Measurements from ENCODE around the gene LYVE1.

DNA sequence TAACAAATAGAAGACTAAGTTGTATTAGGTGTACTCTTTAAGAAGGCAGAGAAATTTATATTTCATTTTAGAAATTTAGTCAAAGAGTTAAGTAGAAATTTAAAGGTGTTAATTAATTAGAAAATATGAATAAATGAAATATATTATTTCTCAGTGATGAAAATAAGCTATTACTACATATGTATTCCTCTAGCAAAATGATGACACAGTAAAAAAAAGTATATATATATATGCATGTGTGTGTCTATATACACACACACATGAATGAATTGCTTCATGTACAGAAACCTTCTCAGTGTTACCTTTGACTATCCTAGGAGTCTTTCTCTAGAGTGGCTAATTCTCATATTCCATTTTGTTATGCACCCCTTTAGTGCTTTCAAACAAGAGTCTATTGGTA, 35.1 kb downstream of the LYVE1 start:
- no peak for TF ChIP-seq POLR2A (IDR thresholded peaks at IDR 0.05; ENCODE audit: low read length)
- TF ChIP-seq, protein P1, sequence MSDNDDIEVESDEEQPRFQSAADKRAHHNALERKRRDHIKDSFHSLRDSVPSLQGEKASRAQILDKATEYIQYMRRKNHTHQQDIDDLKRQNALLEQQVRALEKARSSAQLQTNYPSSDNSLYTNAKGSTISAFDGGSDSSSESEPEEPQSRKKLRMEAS (IDR thresholded peaks at IDR 0.05): no peak
- TF ChIP-seq EP300 (IDR thresholded peaks at IDR 0.05): no peak
- no peak for TF ChIP-seq MAFK (IDR thresholded peaks at IDR 0.05; ENCODE audit: partially characterized antibody)
- TF ChIP-seq SREBF2 (IDR thresholded peaks at IDR 0.05): no peak
- TF ChIP-seq, protein P2, sequence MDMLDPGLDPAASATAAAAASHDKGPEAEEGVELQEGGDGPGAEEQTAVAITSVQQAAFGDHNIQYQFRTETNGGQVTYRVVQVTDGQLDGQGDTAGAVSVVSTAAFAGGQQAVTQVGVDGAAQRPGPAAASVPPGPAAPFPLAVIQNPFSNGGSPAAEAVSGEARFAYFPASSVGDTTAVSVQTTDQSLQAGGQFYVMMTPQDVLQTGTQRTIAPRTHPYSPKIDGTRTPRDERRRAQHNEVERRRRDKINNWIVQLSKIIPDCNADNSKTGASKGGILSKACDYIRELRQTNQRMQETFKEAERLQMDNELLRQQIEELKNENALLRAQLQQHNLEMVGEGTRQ (IDR thresholded peaks at IDR 0.05): no peak
- TF ChIP-seq RFX5 (IDR thresholded peaks at IDR 0.05): no peak
- no peak for TF ChIP-seq MYC (IDR thresholded peaks at IDR 0.05; ENCODE audit: borderline replicate concordance, low read length)
- TF ChIP-seq, protein P3, sequence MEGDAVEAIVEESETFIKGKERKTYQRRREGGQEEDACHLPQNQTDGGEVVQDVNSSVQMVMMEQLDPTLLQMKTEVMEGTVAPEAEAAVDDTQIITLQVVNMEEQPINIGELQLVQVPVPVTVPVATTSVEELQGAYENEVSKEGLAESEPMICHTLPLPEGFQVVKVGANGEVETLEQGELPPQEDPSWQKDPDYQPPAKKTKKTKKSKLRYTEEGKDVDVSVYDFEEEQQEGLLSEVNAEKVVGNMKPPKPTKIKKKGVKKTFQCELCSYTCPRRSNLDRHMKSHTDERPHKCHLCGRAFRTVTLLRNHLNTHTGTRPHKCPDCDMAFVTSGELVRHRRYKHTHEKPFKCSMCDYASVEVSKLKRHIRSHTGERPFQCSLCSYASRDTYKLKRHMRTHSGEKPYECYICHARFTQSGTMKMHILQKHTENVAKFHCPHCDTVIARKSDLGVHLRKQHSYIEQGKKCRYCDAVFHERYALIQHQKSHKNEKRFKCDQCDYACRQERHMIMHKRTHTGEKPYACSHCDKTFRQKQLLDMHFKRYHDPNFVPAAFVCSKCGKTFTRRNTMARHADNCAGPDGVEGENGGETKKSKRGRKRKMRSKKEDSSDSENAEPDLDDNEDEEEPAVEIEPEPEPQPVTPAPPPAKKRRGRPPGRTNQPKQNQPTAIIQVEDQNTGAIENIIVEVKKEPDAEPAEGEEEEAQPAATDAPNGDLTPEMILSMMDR (IDR thresholded peaks at IDR 0.05): no peak
